ENCODE results near the gene ST8SIA1.

- TF ChIP-seq POLR2A (IDR thresholded peaks at IDR 0.05; ENCODE audit: low read length): no peak
- TF ChIP-seq GATA1 (IDR thresholded peaks at IDR 0.05; ENCODE audit: low read depth, low read length): no peak
These were observed 1.3 kb upstream of the ST8SIA1 start for GRCh38 chr12:22335794-22336166.

Data from erythroblast (primary cell).